ENCODE data around the gene PRKG1.

GRCh38 chr10:51507476-51507875, 433.2 kb downstream of the PRKG1 start:
- TF ChIP-seq POLR2AphosphoS5 (IDR thresholded peaks at IDR 0.05; ENCODE audit: low read depth, low read length) (no peak), TAF1 (IDR thresholded peaks at IDR 0.05; ENCODE audit: borderline replicate concordance, low read depth, low read length) (no peak)
